Urinary bladder (tissue), 4 donors: Measurements from ENCODE around the gene RILPL2. TPM values are rescaled to one million over a fixed set of nuclear protein-coding genes. Genes with fewer than 3 reads are reported as not detected.
"Not testable (repeated sequence)": the region's sequence is repeated elsewhere in the genome, so short reads cannot be mapped to it uniquely, and the experiment has no call there.

Experiments
- DNase-seq: peaks from one replicate; pipeline ENCODE4 v3.0.0-alpha.2; 2015; ENCODE audit errors: extremely low spot score
- H3K27ac ChIP-seq: one replicate; pipeline ENCODE4 v1.5.1; 2013; ENCODE audit warnings: low read depth, mild to moderate bottlenecking, moderate library complexity
- H3K36me3 ChIP-seq: one replicate; pipeline ENCODE4 v1.6.1; 2013; ENCODE audit warnings: mild to moderate bottlenecking, moderate library complexity; ENCODE audit not compliant: insufficient read depth
- H3K4me1 ChIP-seq: one replicate; pipeline ENCODE4 v1.6.1; 2013; ENCODE audit warnings: mild to moderate bottlenecking, moderate library complexity; ENCODE audit not compliant: insufficient read depth
- H3K4me3 ChIP-seq: one replicate; pipeline ENCODE4 v1.5.1; 2013; ENCODE audit warnings: low read depth, low read length
- WGBS: extraction: QIAGEN DNeasy Blood & Tissue Kit; methylation state at CpG from one replicate; pipeline ENCODE4 v1.1.7; 2013; 5-methylcytosine and 5-hydroxymethylcytosine counted together
- polyA plus RNA-seq: library from polyadenylated mRNA; stranded (reverse); fragments of 200-250 nt; gene quantifications from one replicate; pipeline ENCODE4 v1.2.3, GENCODE V29; 2013
- total RNA-seq: library from RNA; depleted of rRNA; stranded (reverse); fragments of >200 nt; gene quantifications from one replicate; pipeline ENCODE4 v1.2.3, GENCODE V29; 2014
- donor health status: healthy with polysubstance abuse.
- donor health status: healthy.

Gene RILPL2
- total and polyA plus RNA-seq, 2 donors = 3.2 to 7.1 TPM

- H3K36me3 ChIP-seq, H3K4me1 ChIP-seq: not testable (repeated sequence)
- WGBS = 90% methylated on average over 15 of the region's 15 CpGs
Measured at GRCh38 chr12:123407269-123407668, 29.2 kb downstream of the RILPL2 start.

GRCh38 chr12:123404581-123404980 is 31.9 kb downstream of the RILPL2 start:
- peaks cover 8% of the 10 kb centered on the region for H3K36me3 ChIP-seq
- WGBS = 88% methylated on average over 9 of the region's 9 CpGs

More at GRCh38 chr12:123407269-123407668, 29.2 kb downstream of the RILPL2 start:
- H3K4me3 ChIP-seq, H3K27ac ChIP-seq, DNase-seq: not testable (repeated sequence)

GRCh38 chr12:123401753-123402683 is 34.5 kb downstream of the RILPL2 start:
- DNase-seq = no peak
- H3K4me3 ChIP-seq = no peak overlapping the region
- WGBS = 75% methylated on average over 15 of the region's 15 CpGs
- peaks cover 8% of the 10 kb centered on the region for H3K36me3 ChIP-seq
- no peaks in the 10 kb centered on the region for H3K4me1 ChIP-seq
- H3K27ac ChIP-seq = no peak overlapping the region

More at GRCh38 chr12:123404581-123404980, 31.9 kb downstream of the RILPL2 start:
- no peak overlapping the region for H3K4me3 ChIP-seq
- no peak overlapping the region for H3K27ac ChIP-seq
- no peak for DNase-seq
- H3K4me1 ChIP-seq = no peaks in the 10 kb centered on the region

- Histone ChIP-seq H3K27ac (no peak overlapping the region), H3K4me3 (no peak overlapping the region), H3K36me3 (peaks cover 4% of the 10 kb centered on the region), H3K4me1 (no peaks in the 10 kb centered on the region)
- 74% methylated on average over 6 of the region's 6 CpGs for WGBS
- no peak for DNase-seq
Measured at GRCh38 chr12:123399255-123399617, 37.2 kb downstream of the RILPL2 start.

GRCh38 chr12:123398550-123399254 is 37.8 kb downstream of the RILPL2 start:
- H3K4me1 ChIP-seq = no peaks in the 10 kb centered on the region
- peaks cover 3% of the 10 kb centered on the region for H3K36me3 ChIP-seq
- 50% methylated on average over 14 of the region's 14 CpGs for WGBS

GRCh38 chr12:123398177-123398549 is 38.3 kb downstream of the RILPL2 start:
- DNase-seq = no peak
- no peak overlapping the region for H3K27ac ChIP-seq
- no peak overlapping the region for H3K4me3 ChIP-seq
- H3K36me3 ChIP-seq = peaks cover 4% of the 10 kb centered on the region
- H3K4me1 ChIP-seq = no peaks in the 10 kb centered on the region
- 79% methylated on average over 10 of the region's 10 CpGs for WGBS

More at GRCh38 chr12:123398550-123399254, 37.8 kb downstream of the RILPL2 start:
- no peak overlapping the region for H3K27ac ChIP-seq
- DNase-seq = no peak
- no peak overlapping the region for H3K4me3 ChIP-seq

GRCh38 chr12:123397400-123397799 is 39.1 kb downstream of the RILPL2 start:
- Histone ChIP-seq H3K36me3 (peaks cover 4% of the 10 kb centered on the region), H3K27ac (peak overlapping the region; percentile 25), H3K4me3 (no peak overlapping the region), H3K4me1 (no peaks in the 10 kb centered on the region)
- WGBS = 75% methylated on average over 6 of the region's 6 CpGs
- no peak for DNase-seq

GRCh38 chr12:123396954-123397353 is 39.5 kb downstream of the RILPL2 start:
- Histone ChIP-seq H3K4me1 (no peaks in the 10 kb centered on the region), H3K36me3 (peaks cover 4% of the 10 kb centered on the region), H3K27ac (peak overlapping the region; percentile 25), H3K4me3 (no peak overlapping the region)
- 78% methylated on average over 9 of the region's 9 CpGs for WGBS
- no peak for DNase-seq

- WGBS = 98% methylated on average over 2 of the region's 2 CpGs
- Histone ChIP-seq H3K36me3 (peaks cover 7% of the 10 kb centered on the region), H3K27ac (no peak overlapping the region), H3K4me3 (no peak overlapping the region), H3K4me1 (no peaks in the 10 kb centered on the region)
- DNase-seq = no peak
Measured at GRCh38 chr12:123396543-123396942, 39.9 kb downstream of the RILPL2 start.

- Histone ChIP-seq H3K27ac (no peak overlapping the region), H3K36me3 (peaks cover 7% of the 10 kb centered on the region), H3K4me1 (no peaks in the 10 kb centered on the region), H3K4me3 (no peak overlapping the region)
- DNase-seq = no peak
- WGBS = 90% methylated on average over 5 of the region's 5 CpGs
Measured at GRCh38 chr12:123395236-123395635, 41.2 kb downstream of the RILPL2 start.

GRCh38 chr12:123393747-123394146 is 42.7 kb downstream of the RILPL2 start:
- Histone ChIP-seq H3K36me3 (peaks cover 7% of the 10 kb centered on the region), H3K4me1 (no peaks in the 10 kb centered on the region), H3K4me3 (no peak overlapping the region), H3K27ac (no peak overlapping the region)
- 79% methylated on average over 4 of the region's 4 CpGs for WGBS
- no peak for DNase-seq

- no peak for DNase-seq
- Histone ChIP-seq H3K36me3 (peaks cover 7% of the 10 kb centered on the region), H3K4me1 (no peaks in the 10 kb centered on the region), H3K4me3 (no peak overlapping the region), H3K27ac (no peak overlapping the region)
- WGBS = 80% methylated on average over 8 of the region's 8 CpGs
Measured at GRCh38 chr12:123391546-123392343, 44.7 kb downstream of the RILPL2 start.
